Lung (tissue), 12 donors: ENCODE results near the gene ZHX3. TPM values are rescaled to one million over a fixed set of nuclear protein-coding genes. Genes with fewer than 3 reads are reported as not detected.

Source experiments
- ATAC-seq: fragments of 200-7000 bp; cut with Tn5 transposase; one replicate; pipeline ENCODE4 v1.9.1; 2020; ENCODE audit warnings: moderate number of reproducible peaks; ENCODE audit not compliant: insufficient read depth, low FRiP score
- DNase-seq, 3 donors: peaks; one replicate each; pipeline ENCODE4 v3.0.0-alpha.2; 2013 to 2017
- H3K27ac ChIP-seq, 2 donors: one replicate each; pipeline ENCODE4 v1.5.1; 2013; ENCODE audit warnings: mild to moderate bottlenecking in 2 of 2, moderate library complexity in 2 of 2, control low read depth in 1 of 2, inconsistent platforms in 1 of 2, low read depth in 1 of 2, low read length in 1 of 2
- H3K27me3 ChIP-seq, 3 donors: one replicate each; pipeline ENCODE4 v1.5.1; 2013; ENCODE audit warnings: low read length in 2 of 3; ENCODE audit not compliant: control insufficient read depth in 3 of 3, insufficient read depth in 3 of 3
- H3K36me3 ChIP-seq, 4 donors: one replicate each; pipeline ENCODE4 v1.5.1; 2013; ENCODE audit warnings: low read length in 4 of 4, mild to moderate bottlenecking in 1 of 4, moderate library complexity in 1 of 4; ENCODE audit not compliant: control insufficient read depth in 4 of 4, insufficient read depth in 4 of 4
- H3K4me1 ChIP-seq, 5 donors: one replicate each; pipeline ENCODE4 v1.5.1; 2013; ENCODE audit warnings: low read length in 5 of 5, mild to moderate bottlenecking in 2 of 5, moderate library complexity in 1 of 5; ENCODE audit not compliant: control insufficient read depth in 5 of 5, insufficient read depth in 5 of 5
- H3K4me3 ChIP-seq: one replicate; pipeline ENCODE4 v1.5.1; 2013; ENCODE audit warnings: mild to moderate bottlenecking, control low read depth, moderate library complexity
- H3K9ac ChIP-seq, 2 donors: one replicate each; pipeline ENCODE4 v1.5.1; 2013; ENCODE audit warnings: low read length in 2 of 2, control low read depth in 1 of 2; ENCODE audit not compliant: insufficient read depth in 1 of 2
- H3K9me3 ChIP-seq, 4 donors: one replicate each; pipeline ENCODE4 v1.5.1; 2013; ENCODE audit warnings: low read length in 3 of 4, mild to moderate bottlenecking in 1 of 4, moderate library complexity in 1 of 4; ENCODE audit not compliant: control insufficient read depth in 4 of 4, insufficient read depth in 3 of 4
- WGBS, 2 donors: extraction: QIAGEN DNeasy Blood & Tissue Kit; methylation state at CpG; one replicate each; pipeline ENCODE4 v1.1.7; 2013; 5-methylcytosine and 5-hydroxymethylcytosine counted together
- polyA plus RNA-seq, 2 donors: library from polyadenylated mRNA; stranded (reverse); fragments of 200-250 nt; gene quantifications; one replicate each; pipeline ENCODE4 v1.2.1, GENCODE V29; 2013
- total RNA-seq, 2 donors: library from RNA; depleted of rRNA in 1 of 2; stranded (reverse); fragments of >200 nt in 1 of 2; gene quantifications; one replicate each; pipeline ENCODE4 v1.2.1, GENCODE V29; 2014 to 2021
- TF ChIP-seq, protein P1 (sequence below): IDR thresholded peaks from 2 replicates; pipeline ENCODE4 v1.5.1; 2012; ENCODE audit warnings: mild to moderate bottlenecking; ENCODE audit errors: control extremely low read depth, extremely low read depth
- donor health status: control.
- donor health status: control.
- donor health status: Bipolar disorder and iron deficiency.
- donor health status: healthy.
- donor health status: DM: yes; HTN: yes; CAD: no.

Gene ZHX3
- total and polyA plus RNA-seq, 4 donors: 8.3 to 48.2 (median 18.0) TPM

DNA sequence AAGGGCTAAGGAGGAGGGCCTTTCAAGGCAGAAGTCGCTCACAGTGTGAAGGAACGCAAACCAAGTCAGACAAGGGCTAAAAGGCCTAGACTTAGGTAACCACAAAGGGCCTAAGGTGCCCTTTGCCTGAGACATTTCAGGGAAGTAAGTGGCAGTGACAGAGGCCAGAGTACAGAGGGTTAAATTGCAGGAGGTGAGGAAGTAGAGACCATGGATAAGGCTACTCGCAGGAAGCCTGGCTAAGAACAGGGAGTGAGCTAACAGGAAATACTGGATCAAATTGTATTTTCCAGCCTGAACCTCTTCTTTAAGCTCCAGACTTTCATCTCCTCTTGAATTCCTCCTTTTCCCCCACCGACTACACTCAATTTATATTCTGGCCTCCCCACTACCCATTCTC, 16.6 kb downstream of the ZHX3 start:
- ATAC-seq: no peak
- H3K4me3 ChIP-seq: no peak overlapping the region
- H3K4me1 ChIP-seq: peaks cover 0 to 16% (median 2%) of the 10 kb centered on the region in 5 donors
- H3K27me3 ChIP-seq: no peaks in the 10 kb centered on the region
- H3K27ac ChIP-seq: no peak overlapping the region
- no peaks in the 10 kb centered on the region for H3K36me3 ChIP-seq
- H3K9me3 ChIP-seq: no peaks in the 10 kb centered on the region
- DNase-seq: no peak
- TF ChIP-seq, protein P1, sequence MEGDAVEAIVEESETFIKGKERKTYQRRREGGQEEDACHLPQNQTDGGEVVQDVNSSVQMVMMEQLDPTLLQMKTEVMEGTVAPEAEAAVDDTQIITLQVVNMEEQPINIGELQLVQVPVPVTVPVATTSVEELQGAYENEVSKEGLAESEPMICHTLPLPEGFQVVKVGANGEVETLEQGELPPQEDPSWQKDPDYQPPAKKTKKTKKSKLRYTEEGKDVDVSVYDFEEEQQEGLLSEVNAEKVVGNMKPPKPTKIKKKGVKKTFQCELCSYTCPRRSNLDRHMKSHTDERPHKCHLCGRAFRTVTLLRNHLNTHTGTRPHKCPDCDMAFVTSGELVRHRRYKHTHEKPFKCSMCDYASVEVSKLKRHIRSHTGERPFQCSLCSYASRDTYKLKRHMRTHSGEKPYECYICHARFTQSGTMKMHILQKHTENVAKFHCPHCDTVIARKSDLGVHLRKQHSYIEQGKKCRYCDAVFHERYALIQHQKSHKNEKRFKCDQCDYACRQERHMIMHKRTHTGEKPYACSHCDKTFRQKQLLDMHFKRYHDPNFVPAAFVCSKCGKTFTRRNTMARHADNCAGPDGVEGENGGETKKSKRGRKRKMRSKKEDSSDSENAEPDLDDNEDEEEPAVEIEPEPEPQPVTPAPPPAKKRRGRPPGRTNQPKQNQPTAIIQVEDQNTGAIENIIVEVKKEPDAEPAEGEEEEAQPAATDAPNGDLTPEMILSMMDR: no peak
- no peak overlapping the region for H3K9ac ChIP-seq
- WGBS, 2 donors: 65 to 88% methylated on average over 4 of the region's 4 CpGs

DNA sequence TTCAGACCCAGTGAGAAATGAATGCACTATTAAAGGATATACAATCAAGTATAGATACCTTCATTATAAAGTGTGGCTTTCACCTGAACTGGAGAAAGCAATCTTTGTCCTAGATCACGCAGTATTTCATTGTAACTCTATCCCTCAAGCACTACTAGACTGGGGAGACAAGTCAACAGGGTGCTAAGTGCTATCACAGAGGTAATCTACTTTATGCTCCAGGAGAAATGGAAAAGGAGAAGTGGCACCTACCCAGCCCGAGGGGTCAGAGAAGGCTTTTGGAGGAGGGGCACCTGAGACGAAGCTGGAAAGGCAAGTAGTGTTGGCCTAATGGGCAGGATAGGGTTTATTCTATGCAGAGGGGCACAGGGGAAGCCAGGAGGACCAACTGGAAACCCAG, 17.1 kb downstream of the ZHX3 start:
- Histone ChIP-seq H3K4me3 (no peak overlapping the region), H3K27ac (no peak overlapping the region), H3K9me3 (no peaks in the 10 kb centered on the region), H3K36me3 (no peaks in the 10 kb centered on the region), H3K9ac (no peak overlapping the region), H3K27me3 (no peaks in the 10 kb centered on the region), H3K4me1 (peaks cover 0 to 16% (median 2%) of the 10 kb centered on the region in 5 donors)
- 57% methylated on average over 3 of the region's 3 CpGs for WGBS, 2 donors
- ATAC-seq: no peak
- TF ChIP-seq, protein P1: no peak
- DNase-seq: no peak

DNA sequence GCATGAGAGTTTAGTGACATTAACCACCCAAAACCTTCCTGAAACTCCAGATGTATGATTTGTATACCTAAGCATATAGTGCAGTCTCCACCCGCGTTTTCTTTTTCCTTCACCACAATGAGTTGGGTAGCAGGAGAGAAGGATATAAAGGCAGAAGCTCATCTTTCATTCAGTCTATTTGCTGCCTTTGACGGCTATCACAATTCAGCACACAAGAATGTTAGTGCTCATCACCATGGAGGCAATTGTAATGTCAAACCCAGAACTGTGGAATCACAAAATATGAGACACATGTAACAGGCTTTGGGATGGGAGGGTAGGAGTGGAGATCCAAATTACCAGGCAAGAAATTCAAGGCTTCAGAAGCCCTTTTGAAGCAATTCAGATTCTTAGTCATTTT, 17.6 kb downstream of the ZHX3 start:
- Histone ChIP-seq H3K36me3 (no peaks in the 10 kb centered on the region), H3K9ac (no peak overlapping the region), H3K4me3 (no peak overlapping the region), H3K4me1 (peaks cover 0 to 16% (median 2%) of the 10 kb centered on the region in 5 donors), H3K27me3 (no peaks in the 10 kb centered on the region), H3K9me3 (no peaks in the 10 kb centered on the region), H3K27ac (no peak overlapping the region)
- TF ChIP-seq, protein P1: no peak
- WGBS, 2 donors: 90 to 97% methylated on average over 3 of the region's 3 CpGs
- DNase-seq (no peak), ATAC-seq (no peak)
